ENCODE measurements around the gene NUP210L.

- no peak for TF ChIP-seq TARDBP (IDR thresholded peaks at IDR 0.05)
- TF ChIP-seq FOXA1 (IDR thresholded peaks at IDR 0.05), result no peak
- no peak for TF ChIP-seq SUZ12 (IDR thresholded peaks at IDR 0.05)
- no peak for TF ChIP-seq HDGF (IDR thresholded peaks at IDR 0.05; ENCODE audit: borderline replicate concordance)
- TF ChIP-seq FOXM1 (IDR thresholded peaks at IDR 0.05; ENCODE audit: borderline replicate concordance), result no peak
- no peak for TF ChIP-seq ZNF384 (IDR thresholded peaks at IDR 0.05)
Measured at GRCh38 chr1:154199563-154199879, 44.6 kb upstream of the NUP210L start.

Data from HEK293T (cell line).